Endodermal cell (in vitro differentiated cells): ENCODE data around the gene ARHGAP29. TPM values are rescaled to one million over a fixed set of nuclear protein-coding genes. Genes with fewer than 3 reads are reported as not detected.

ENCODE experiments used
- DNase-seq: peaks from one replicate; pipeline ENCODE4 v3.0.0-alpha.2; 2017
- H3K27ac ChIP-seq: 2 replicates; pipeline ENCODE4 v1.5.1; 2013; ENCODE audit warnings: mild to moderate bottlenecking, low read depth, low read length, moderate library complexity
- H3K27me3 ChIP-seq: 2 replicates; pipeline ENCODE4 v1.6.1; 2013; ENCODE audit warnings: mild to moderate bottlenecking, low read length, moderate library complexity; ENCODE audit not compliant: insufficient read depth, control insufficient read depth, poor library complexity, severe bottlenecking
- H3K36me3 ChIP-seq: 2 replicates; pipeline ENCODE4 v1.7.0; 2013; ENCODE audit warnings: mild to moderate bottlenecking, low read length, moderate library complexity; ENCODE audit not compliant: control insufficient read depth, insufficient read depth
- H3K4me1 ChIP-seq: one replicate; pipeline ENCODE4 v1.7.0; 2013; ENCODE audit warnings: low read length; ENCODE audit not compliant: control insufficient read depth, insufficient read depth
- H3K4me3 ChIP-seq: 2 replicates; pipeline ENCODE4 v1.5.1; 2013; ENCODE audit warnings: mild to moderate bottlenecking, low read length, moderate library complexity
- H3K9ac ChIP-seq: 2 replicates; pipeline ENCODE4 v1.6.1; 2013; ENCODE audit warnings: mild to moderate bottlenecking, low read length, moderate library complexity; ENCODE audit not compliant: poor library complexity, severe bottlenecking; ENCODE audit errors: extremely low read depth
- H3K9me3 ChIP-seq: 2 replicates; pipeline ENCODE4 v1.6.1; 2013; ENCODE audit warnings: mild to moderate bottlenecking, low read length, moderate library complexity; ENCODE audit not compliant: control insufficient read depth
- H3K27ac Mint-ChIP-seq: 2 replicates; pipeline ENCODE4 v1.8.0; 2020; ENCODE audit warnings: mixed read lengths
- H3K27me3 Mint-ChIP-seq: 2 replicates; pipeline ENCODE4 v1.8.0; 2021; ENCODE audit warnings: mild to moderate bottlenecking, mixed read lengths; ENCODE audit not compliant: insufficient read depth
- H3K36me3 Mint-ChIP-seq: 2 replicates; pipeline ENCODE4 v1.8.0; 2020; ENCODE audit warnings: low read depth, mixed read lengths
- H3K4me1 Mint-ChIP-seq: 2 replicates; pipeline ENCODE4 v1.8.0; 2020; ENCODE audit warnings: mixed read lengths
- H3K4me3 Mint-ChIP-seq: 2 replicates; pipeline ENCODE4 v1.8.0; 2020; ENCODE audit warnings: mild to moderate bottlenecking, moderate library complexity, mixed read lengths
- H3K9me3 Mint-ChIP-seq: 2 replicates; pipeline ENCODE4 v1.8.0; 2020; ENCODE audit warnings: mild to moderate bottlenecking, mixed read lengths
- WGBS, 2 experiments: methylation state at CpG; one replicate each; pipeline versions ENCODE4 v1.1.5 to v1.1.7; 2013; ENCODE audit warnings: missing lambda C conversion rate in 2 of 2, mixed read lengths in 1 of 2; ENCODE audit not compliant: insufficient coverage in 1 of 2, insufficient read length in 1 of 2; 5-methylcytosine and 5-hydroxymethylcytosine counted together
- total RNA-seq, 2 donors: library from RNA; stranded (reverse); fragmentation: NEBNext Ultra II Directional in 1 of 2; extraction: Animal tissue kit (Norgen Biotek cat#: 25700) in 1 of 2; gene quantifications; 2 replicates in 1 of 2; 3 replicates in 1 of 2; pipeline ENCODE4 v1.2.1, GENCODE V29; 2021
- TF ChIP-seq, protein P1 (sequence below): fragments of 200-600 bp; sonication (generic); conservative IDR thresholded peaks from 2 replicates; pipeline ENCODE4 v1.5.0; 2021; ENCODE audit warnings: antibody characterized with exemption, mild to moderate bottlenecking

The ARHGAP29 gene
- total RNA-seq, 2 donors from 2014 or later: 31.5 to 38.9 TPM

DNA sequence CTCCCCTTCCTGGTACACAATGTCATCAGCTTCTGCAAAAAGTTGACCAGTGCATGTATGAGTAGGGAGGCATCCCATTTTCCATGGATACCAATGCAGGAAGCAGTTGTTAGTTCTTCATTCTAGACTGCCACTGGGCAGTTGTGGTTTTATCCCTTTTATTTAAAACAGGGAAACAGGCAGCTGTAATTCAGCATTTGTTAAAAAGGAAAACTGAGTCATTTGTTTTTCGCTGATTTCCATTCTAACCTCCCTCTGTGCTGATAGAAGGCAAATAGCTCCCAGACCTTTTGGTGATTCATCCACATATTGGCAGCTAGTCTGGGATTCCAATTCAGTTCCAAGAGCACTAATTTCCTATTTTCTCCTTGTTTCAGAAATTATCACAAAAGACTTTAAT is 95.4 kb downstream of the ARHGAP29 start:
- H3K27me3 Mint-ChIP-seq: peaks cover under 1% of the 10 kb centered on the region
- no peaks in the 10 kb centered on the region for H3K4me1 ChIP-seq
- peaks cover 7% of the 10 kb centered on the region for H3K9me3 ChIP-seq
- no peak overlapping the region for H3K27ac ChIP-seq
- H3K9ac ChIP-seq: no peak overlapping the region
- no peaks in the 10 kb centered on the region for H3K36me3 ChIP-seq
- no peak for DNase-seq
- peaks cover 19% of the 10 kb centered on the region for H3K4me1 Mint-ChIP-seq
- no peak overlapping the region for H3K4me3 Mint-ChIP-seq
- WGBS, 2 experiments: 70 to 71% methylated on average over 1 of the region's 1 CpG
- H3K36me3 Mint-ChIP-seq: no peaks in the 10 kb centered on the region
- TF ChIP-seq, protein P1, sequence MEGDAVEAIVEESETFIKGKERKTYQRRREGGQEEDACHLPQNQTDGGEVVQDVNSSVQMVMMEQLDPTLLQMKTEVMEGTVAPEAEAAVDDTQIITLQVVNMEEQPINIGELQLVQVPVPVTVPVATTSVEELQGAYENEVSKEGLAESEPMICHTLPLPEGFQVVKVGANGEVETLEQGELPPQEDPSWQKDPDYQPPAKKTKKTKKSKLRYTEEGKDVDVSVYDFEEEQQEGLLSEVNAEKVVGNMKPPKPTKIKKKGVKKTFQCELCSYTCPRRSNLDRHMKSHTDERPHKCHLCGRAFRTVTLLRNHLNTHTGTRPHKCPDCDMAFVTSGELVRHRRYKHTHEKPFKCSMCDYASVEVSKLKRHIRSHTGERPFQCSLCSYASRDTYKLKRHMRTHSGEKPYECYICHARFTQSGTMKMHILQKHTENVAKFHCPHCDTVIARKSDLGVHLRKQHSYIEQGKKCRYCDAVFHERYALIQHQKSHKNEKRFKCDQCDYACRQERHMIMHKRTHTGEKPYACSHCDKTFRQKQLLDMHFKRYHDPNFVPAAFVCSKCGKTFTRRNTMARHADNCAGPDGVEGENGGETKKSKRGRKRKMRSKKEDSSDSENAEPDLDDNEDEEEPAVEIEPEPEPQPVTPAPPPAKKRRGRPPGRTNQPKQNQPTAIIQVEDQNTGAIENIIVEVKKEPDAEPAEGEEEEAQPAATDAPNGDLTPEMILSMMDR: no peak
- peaks cover 16% of the 10 kb centered on the region for H3K9me3 Mint-ChIP-seq
- peak overlapping the region; percentile 8 for H3K27ac Mint-ChIP-seq
- H3K4me3 ChIP-seq: no peak overlapping the region
- H3K27me3 ChIP-seq: no peaks in the 10 kb centered on the region

DNA sequence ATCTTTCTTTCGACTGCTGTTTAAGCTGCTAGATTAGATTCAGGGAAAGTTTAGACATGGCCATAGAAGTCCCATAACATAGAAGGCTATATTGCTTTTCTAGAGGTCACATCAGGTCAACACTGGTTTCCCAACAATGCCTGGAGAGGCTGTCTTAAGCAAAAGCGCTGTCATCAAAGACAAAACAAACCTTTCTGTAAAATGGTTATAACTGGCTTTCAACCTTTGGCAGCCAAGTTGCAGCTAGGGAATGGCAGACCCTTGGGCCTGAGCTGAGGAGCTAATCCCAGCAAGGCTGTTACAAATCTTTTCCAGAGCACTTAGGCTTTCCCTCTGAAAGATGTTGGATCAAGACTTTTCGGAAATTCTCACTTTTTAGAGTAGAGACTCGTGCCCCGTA is 105.3 kb downstream of the ARHGAP29 start:
- H3K4me1 ChIP-seq: peaks cover 4% of the 10 kb centered on the region
- H3K9ac ChIP-seq: no peak overlapping the region
- TF ChIP-seq, protein P1: no peak
- no peak overlapping the region for H3K4me3 Mint-ChIP-seq
- H3K27ac ChIP-seq: no peak overlapping the region
- no peaks in the 10 kb centered on the region for H3K36me3 ChIP-seq
- peaks cover 16% of the 10 kb centered on the region for H3K9me3 ChIP-seq
- peaks cover 36% of the 10 kb centered on the region for H3K9me3 Mint-ChIP-seq
- no peak overlapping the region for H3K27ac Mint-ChIP-seq
- DNase-seq: no peak
- H3K4me3 ChIP-seq: no peak overlapping the region
- WGBS, 2 experiments: 90 to 95% methylated on average over 5 of the region's 5 CpGs
- H3K27me3 Mint-ChIP-seq: peaks cover 5% of the 10 kb centered on the region
- peaks cover 12% of the 10 kb centered on the region for H3K4me1 Mint-ChIP-seq
- H3K27me3 ChIP-seq: no peaks in the 10 kb centered on the region
- peaks cover 12% of the 10 kb centered on the region for H3K36me3 Mint-ChIP-seq

DNA sequence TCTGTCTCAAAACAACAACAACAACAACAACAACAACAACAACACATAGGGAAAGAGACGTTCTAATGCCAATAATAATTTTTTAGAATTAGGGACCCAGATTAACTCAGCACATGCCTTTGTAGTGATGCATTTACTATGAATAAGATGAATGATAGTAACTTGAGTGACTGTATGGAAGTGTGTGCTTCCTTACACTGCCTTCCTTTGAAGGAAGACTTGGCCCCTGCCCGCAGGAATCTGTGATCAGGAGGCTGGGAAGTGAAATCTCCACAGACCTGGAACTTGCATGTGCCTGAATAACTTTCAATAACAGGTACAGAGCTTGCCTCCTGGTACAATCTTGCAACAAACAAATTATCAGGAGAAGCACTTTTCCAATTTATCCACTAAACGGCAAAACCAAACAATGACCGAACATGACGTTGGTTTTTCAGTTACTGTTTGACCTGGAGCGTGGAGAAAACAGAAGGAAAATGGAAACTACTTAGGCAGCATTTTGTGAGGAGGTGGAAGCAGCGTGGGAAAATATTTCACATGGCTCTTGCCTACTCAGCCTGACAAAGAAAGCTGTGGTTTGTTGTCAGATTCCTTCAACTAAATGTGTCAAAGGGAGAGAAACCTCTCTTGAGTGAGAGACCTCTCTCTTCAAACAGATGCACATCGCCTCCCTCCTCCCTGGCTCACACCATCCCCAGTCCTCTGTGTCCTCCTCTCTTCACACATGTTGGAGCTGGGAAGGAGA is 106.4 kb downstream of the ARHGAP29 start:
- H3K36me3 Mint-ChIP-seq: peaks cover 12% of the 10 kb centered on the region
- H3K4me1 Mint-ChIP-seq: peaks cover 16% of the 10 kb centered on the region
- peak; percentile 54 for DNase-seq
- no peak overlapping the region for H3K4me3 Mint-ChIP-seq
- H3K27me3 ChIP-seq: no peaks in the 10 kb centered on the region
- 92 to 95% methylated on average over 4 to 8 of the region's 8 CpGs for WGBS, 2 experiments
- no peaks in the 10 kb centered on the region for H3K36me3 ChIP-seq
- H3K27me3 Mint-ChIP-seq: no peaks in the 10 kb centered on the region
- peaks cover 12% of the 10 kb centered on the region for H3K4me1 ChIP-seq
- H3K27ac ChIP-seq: peak overlapping the region; percentile 59
- H3K9me3 Mint-ChIP-seq: peaks cover 28% of the 10 kb centered on the region
- no peak overlapping the region for H3K27ac Mint-ChIP-seq
- H3K9me3 ChIP-seq: peaks cover 16% of the 10 kb centered on the region
- no peak overlapping the region for H3K4me3 ChIP-seq
- TF ChIP-seq, protein P1: no peak
- no peak overlapping the region for H3K9ac ChIP-seq
